Activated CD8-positive, alpha-beta T cell treated with anti-CD3 and anti-CD28 coated beads for 36 hours (primary cell): ENCODE data around the gene UPF1. TPM values are rescaled to one million over a fixed set of nuclear protein-coding genes. Genes with fewer than 3 reads are reported as not detected.

ENCODE experiments used
- ATAC-seq: fragments of 200-7000 bp; cut with Tn5 transposase; one replicate; pipeline ENCODE4 v1.10.0; 2021; ENCODE audit warnings: mild to moderate bottlenecking, moderate library complexity
- CTCF ChIA-PET: fragments of 350-600 bp; sonication (Branson Sonifier 250); formaldehyde crosslinking; loops from one replicate; lab custom pipeline; 2021; ENCODE audit warnings: antibody characterized with exemption; lab: Charles Lee
- POLR2A ChIA-PET: fragments of 350-600 bp; sonication (Branson Sonifier 250); formaldehyde crosslinking; loops from one replicate; lab custom pipeline; 2021; ENCODE audit warnings: antibody characterized with exemption; lab: Charles Lee
- DNase-seq: peaks from one replicate; pipeline ENCODE4 v3.0.0-alpha.2; 2020
- H3K27ac Mint-ChIP-seq: one replicate; pipeline ENCODE4 v1.8.0; 2021; ENCODE audit warnings: mild to moderate bottlenecking, mixed read lengths
- H3K27me3 Mint-ChIP-seq: one replicate; pipeline ENCODE4 v1.8.0; 2021; ENCODE audit warnings: mixed read lengths
- H3K36me3 Mint-ChIP-seq: one replicate; pipeline ENCODE4 v1.8.0; 2021; ENCODE audit warnings: low read depth, mixed read lengths
- H3K4me1 Mint-ChIP-seq: one replicate; pipeline ENCODE4 v1.8.0; 2021; ENCODE audit warnings: low read depth, mixed read lengths
- H3K4me3 Mint-ChIP-seq: one replicate; pipeline ENCODE4 v1.8.0; 2021; ENCODE audit warnings: mild to moderate bottlenecking, moderate library complexity, mixed read lengths
- H3K9me3 Mint-ChIP-seq: one replicate; pipeline ENCODE4 v1.8.0; 2021; ENCODE audit warnings: mixed read lengths
- intact Hi-C: fragments of 100-400 bp; cut with micrococcal nuclease; formaldehyde crosslinking; loops from one replicate; pipeline ENCODE4 v1.10.0; 2022
- total RNA-seq, 2 experiments: library from RNA; stranded (reverse); gene quantifications; one replicate each; pipeline ENCODE4 v1.2.3, GENCODE V29; 2021
- TF ChIP-seq, protein P1 (sequence below): fragments of 200-600 bp; IDR thresholded peaks from one replicate; pipeline ENCODE4 v1.8.0; 2022; ENCODE audit warnings: antibody characterized with exemption, mild to moderate bottlenecking

UPF1 gene
- total RNA-seq, 2 experiments from 2014 or later, result 75.9 to 87.6 TPM

DNA sequence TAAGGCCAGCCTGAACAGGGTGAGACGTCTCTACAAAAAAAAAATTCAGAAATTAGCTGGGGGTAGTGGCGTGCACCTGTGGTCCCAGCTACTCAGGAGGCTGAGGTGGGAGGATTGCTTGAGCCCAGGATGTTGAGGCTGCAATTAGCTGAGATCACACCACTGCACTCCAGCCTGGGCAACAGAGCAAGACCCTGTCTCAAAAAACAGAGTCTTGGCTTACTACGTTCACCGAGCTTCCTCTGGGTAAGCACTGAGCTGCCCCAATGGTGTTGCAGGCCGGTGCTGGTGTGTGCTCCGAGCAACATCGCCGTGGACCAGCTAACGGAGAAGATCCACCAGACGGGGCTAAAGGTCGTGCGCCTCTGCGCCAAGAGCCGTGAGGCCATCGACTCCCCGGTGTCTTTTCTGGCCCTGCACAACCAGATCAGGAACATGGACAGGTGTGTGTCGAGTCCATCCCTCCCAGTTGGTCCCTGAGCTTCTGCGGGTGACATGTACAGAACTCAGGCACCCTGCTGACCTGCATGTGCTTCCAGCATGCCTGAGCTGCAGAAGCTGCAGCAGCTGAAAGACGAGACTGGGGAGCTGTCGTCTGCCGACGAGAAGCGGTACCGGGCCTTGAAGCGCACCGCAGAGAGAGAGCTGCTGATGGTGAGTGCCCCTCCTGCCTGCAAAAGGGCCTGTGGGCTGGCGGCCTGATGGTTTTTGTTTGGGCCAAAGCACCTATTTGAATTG is 24.1 kb downstream of the UPF1 start:
- H3K4me3 Mint-ChIP-seq, result no peak overlapping the region
- ATAC-seq (no peak), DNase-seq (no peak)
- TF ChIP-seq, protein P1, sequence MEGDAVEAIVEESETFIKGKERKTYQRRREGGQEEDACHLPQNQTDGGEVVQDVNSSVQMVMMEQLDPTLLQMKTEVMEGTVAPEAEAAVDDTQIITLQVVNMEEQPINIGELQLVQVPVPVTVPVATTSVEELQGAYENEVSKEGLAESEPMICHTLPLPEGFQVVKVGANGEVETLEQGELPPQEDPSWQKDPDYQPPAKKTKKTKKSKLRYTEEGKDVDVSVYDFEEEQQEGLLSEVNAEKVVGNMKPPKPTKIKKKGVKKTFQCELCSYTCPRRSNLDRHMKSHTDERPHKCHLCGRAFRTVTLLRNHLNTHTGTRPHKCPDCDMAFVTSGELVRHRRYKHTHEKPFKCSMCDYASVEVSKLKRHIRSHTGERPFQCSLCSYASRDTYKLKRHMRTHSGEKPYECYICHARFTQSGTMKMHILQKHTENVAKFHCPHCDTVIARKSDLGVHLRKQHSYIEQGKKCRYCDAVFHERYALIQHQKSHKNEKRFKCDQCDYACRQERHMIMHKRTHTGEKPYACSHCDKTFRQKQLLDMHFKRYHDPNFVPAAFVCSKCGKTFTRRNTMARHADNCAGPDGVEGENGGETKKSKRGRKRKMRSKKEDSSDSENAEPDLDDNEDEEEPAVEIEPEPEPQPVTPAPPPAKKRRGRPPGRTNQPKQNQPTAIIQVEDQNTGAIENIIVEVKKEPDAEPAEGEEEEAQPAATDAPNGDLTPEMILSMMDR, result no peak
- peaks cover 40% of the 10 kb centered on the region for H3K36me3 Mint-ChIP-seq
- no peaks in the 10 kb centered on the region for H3K27me3 Mint-ChIP-seq
- ChIA-PET CTCF (interaction anchor here (0.7 to 6.0 kb wide), 3 partner anchors 9 to 405 kb away, joined by 3 to 35 read pairs (median 3); no protein-coding TSS in a partner anchor), POLR2A (interaction anchor here (0.9 to 1.5 kb wide), 2 partner anchors 13 to 14 kb away, joined by 3 read pairs; no protein-coding TSS in a partner anchor)
- no peak overlapping the region for H3K27ac Mint-ChIP-seq
- intact Hi-C loops, result no loop called here
- no peaks in the 10 kb centered on the region for H3K4me1 Mint-ChIP-seq
- no peaks in the 10 kb centered on the region for H3K9me3 Mint-ChIP-seq

DNA sequence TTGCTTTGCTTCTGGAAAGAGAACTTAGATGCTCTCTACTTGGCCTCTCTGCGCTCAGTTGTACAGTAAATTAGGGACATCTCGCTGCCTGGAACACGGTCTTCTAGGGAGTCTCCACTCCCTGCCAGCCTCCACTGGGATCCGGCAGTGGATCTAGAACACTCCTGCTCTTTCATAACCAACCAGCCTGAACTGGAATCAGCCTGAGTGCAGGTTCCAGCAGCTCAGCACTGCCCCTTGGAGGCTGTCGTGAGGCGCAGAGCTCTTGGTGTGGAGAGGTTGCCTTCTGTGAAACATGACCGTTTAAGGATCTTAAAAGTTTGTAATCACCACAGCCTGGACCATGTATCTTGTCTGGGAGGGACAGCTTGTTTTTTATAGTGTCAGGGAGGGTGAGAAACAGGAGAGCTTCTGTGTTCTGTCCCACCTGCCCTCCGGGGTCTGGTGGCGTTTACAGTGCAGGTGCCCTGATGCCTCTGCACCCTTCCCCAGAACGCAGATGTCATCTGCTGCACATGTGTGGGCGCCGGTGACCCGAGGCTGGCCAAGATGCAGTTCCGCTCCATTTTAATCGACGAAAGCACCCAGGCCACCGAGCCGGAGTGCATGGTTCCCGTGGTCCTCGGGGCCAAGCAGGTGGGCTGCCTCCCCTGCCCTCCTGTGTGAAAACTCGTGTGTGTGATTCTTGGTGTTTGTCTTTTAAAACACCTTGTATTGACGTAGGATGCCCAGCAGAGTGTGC is 24.8 kb downstream of the UPF1 start:
- Mint-ChIP-seq H3K36me3 (peaks cover 44% of the 10 kb centered on the region), H3K27ac (no peak overlapping the region), H3K27me3 (no peaks in the 10 kb centered on the region), H3K9me3 (no peaks in the 10 kb centered on the region), H3K4me3 (no peak overlapping the region), H3K4me1 (no peaks in the 10 kb centered on the region)
- POLR2A ChIA-PET, result interaction anchor here (1.5 kb wide), 1 partner anchor 15 kb away, joined by 3 read pairs; no protein-coding TSS in a partner anchor
- intact Hi-C loops, result no loop called here
- CTCF ChIA-PET, result interaction anchor here (0.8 to 6.0 kb wide), 3 partner anchors 9 to 405 kb away, joined by 3 to 35 read pairs (median 3); no protein-coding TSS in a partner anchor
- TF ChIP-seq, protein P1, result no peak
- ATAC-seq (no peak), DNase-seq (no peak)

DNA sequence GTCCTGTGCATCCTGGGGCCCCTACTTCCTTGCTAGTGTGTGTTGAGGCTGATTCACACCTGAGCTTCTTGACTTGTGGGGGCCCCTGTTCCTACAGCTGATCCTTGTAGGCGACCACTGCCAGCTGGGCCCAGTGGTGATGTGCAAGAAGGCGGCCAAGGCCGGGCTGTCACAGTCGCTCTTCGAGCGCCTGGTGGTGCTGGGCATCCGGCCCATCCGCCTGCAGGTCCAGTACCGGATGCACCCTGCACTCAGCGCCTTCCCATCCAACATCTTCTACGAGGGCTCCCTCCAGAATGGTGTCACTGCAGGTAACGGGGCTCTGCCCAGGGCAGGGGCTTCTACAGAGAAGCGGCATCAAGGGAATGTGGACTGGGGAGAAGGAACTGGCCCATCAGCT is 25.5 kb downstream of the UPF1 start:
- H3K36me3 Mint-ChIP-seq, result peaks cover 49% of the 10 kb centered on the region
- ChIA-PET POLR2A (interaction anchor here (1.5 kb wide), 1 partner anchor 16 kb away, joined by 3 read pairs; no protein-coding TSS in a partner anchor), CTCF (interaction anchor here (1.2 to 6.0 kb wide), 2 partner anchors 10 to 267 kb away, joined by 3 to 35 read pairs; no protein-coding TSS in a partner anchor)
- H3K27me3 Mint-ChIP-seq, result no peaks in the 10 kb centered on the region
- ATAC-seq (no peak), DNase-seq (no peak)
- H3K9me3 Mint-ChIP-seq, result no peaks in the 10 kb centered on the region
- TF ChIP-seq, protein P1, result no peak
- H3K4me1 Mint-ChIP-seq, result no peaks in the 10 kb centered on the region
- H3K27ac Mint-ChIP-seq, result no peak overlapping the region
- H3K4me3 Mint-ChIP-seq, result no peak overlapping the region
- intact Hi-C loops, result no loop called here

DNA sequence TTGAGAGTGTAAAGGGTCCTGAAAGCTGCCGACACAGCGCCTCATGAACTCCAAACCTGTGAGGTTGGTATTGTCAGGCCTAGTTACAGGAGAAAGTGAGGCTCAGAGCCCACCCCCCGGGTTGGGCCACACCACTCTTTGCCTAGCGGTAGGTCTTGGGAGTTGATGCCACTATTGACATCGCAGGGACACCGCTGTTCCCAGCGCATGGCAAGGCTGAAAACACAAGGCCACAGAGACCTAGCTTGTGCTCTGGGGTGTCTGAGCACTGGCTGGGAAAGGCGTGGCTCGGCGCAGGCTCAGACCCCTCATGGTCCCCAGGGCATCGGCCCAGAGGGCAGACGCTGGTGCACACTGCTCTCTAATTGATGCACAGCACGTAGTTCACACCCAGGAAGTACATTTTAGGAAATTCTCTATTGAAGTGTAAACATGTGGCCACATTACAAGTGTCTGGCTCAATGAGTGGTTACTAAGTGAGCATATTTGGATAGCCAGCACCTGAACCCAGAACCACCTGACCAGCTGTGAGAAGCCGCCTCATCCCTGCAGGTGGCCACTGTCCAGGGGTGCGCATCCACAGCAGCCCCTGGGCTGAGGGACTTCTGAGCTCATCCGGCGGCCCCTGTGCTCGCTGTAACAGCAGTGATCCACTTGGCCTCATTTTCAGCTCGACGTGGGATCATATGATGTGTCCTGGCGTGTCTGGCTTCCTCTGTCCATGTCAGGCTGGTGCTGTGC is 27.3 kb downstream of the UPF1 start:
- CTCF ChIA-PET, result interaction anchor here (6.0 kb wide), 1 partner anchor 12 kb away, joined by 35 read pairs; no protein-coding TSS in a partner anchor
- no peaks in the 10 kb centered on the region for H3K27me3 Mint-ChIP-seq
- POLR2A ChIA-PET, result interaction anchor here (0.7 to 1.2 kb wide), 2 partner anchors 25 to 28 kb away, joined by 3 to 5 read pairs; no protein-coding TSS in a partner anchor
- no peaks in the 10 kb centered on the region for H3K9me3 Mint-ChIP-seq
- no peak overlapping the region for H3K27ac Mint-ChIP-seq
- intact Hi-C loops, result no loop called here
- H3K36me3 Mint-ChIP-seq, result peaks cover 49% of the 10 kb centered on the region
- no peaks in the 10 kb centered on the region for H3K4me1 Mint-ChIP-seq
- no peak overlapping the region for H3K4me3 Mint-ChIP-seq
- TF ChIP-seq, protein P1, result no peak
- ATAC-seq (no peak), DNase-seq (no peak)
